HTERT RPE-1 (cell line): Measurements from ENCODE around the gene BAD.

ENCODE experiments used
- in situ Hi-C: fragments of 300-500 bp; cut with MboI; formaldehyde crosslinking; loops from 4 replicates; pipeline ENCODE4 v1.14.3; 2020; ENCODE audit warnings: low sequenced_read_pairs

The BAD gene

DNA sequence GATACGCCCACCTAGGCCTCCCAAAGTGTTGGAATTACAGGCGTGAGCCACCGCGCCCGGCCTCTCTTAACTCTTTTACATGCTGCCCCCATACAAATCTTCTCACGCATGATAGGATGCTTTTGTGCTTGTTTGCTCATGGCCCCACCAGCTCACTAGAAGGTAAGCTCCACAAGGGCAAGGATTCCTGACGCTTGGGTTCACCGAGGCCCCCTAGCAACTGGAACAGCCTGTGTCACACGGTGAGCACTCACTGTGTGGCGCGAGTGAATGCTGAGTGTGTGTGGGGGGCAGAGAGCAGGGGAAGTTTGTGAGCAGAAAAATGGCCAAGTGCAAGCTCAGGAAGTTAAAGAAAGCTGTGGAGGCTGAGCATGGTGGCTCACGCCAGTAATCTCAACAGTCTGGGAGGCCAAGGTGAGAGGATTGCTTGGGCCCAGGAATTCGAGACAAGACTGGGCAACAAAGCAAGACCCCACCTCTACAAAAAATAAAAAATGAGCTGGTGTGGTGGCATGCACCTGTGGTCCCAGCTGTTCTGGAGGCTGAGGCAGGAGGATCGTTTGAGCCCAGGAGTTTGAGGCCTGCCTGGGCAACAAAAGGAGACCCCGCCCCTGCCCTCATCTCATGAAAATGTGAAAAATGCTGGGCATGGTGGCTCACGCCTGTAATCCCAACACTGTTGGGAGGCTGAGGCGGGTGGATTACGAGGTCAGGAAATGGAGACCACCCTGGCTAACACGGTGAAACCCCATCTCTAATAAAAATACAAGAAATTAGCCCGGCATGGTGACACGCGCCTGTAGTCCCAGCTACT lies 2.3 kb downstream of the BAD start:
- in situ Hi-C loops = no loop called here

DNA sequence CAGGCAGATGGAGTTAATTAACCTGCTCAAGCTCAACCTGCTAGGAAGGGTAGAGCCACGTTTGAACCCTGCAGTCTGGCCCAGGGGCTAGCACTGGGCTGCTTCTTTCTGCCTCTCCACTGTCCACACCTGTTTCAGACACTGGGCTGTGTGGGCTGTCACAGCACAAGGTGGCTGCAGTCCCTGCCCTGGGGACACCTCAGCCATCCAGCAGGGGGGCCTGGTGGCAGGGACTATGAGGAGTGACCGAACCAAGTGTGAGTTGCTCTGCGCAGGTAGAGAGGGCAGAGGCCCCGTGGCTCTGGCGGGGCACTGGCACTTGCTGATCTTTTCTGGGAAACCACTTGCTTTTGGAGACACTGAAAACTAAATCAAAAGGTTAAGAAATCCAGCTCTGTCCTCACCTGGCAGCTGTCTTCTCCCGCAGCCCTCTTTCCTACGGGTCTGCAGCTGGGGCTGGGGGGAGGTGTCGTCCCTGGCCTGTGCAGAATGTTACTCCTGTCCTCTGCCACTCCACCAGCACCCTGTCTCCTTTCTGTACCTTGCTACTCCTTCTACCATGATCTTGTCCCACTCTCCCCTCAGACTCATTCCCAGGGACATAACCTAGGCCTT lies 5.8 kb downstream of the BAD start:
- in situ Hi-C loops = no loop called here

DNA sequence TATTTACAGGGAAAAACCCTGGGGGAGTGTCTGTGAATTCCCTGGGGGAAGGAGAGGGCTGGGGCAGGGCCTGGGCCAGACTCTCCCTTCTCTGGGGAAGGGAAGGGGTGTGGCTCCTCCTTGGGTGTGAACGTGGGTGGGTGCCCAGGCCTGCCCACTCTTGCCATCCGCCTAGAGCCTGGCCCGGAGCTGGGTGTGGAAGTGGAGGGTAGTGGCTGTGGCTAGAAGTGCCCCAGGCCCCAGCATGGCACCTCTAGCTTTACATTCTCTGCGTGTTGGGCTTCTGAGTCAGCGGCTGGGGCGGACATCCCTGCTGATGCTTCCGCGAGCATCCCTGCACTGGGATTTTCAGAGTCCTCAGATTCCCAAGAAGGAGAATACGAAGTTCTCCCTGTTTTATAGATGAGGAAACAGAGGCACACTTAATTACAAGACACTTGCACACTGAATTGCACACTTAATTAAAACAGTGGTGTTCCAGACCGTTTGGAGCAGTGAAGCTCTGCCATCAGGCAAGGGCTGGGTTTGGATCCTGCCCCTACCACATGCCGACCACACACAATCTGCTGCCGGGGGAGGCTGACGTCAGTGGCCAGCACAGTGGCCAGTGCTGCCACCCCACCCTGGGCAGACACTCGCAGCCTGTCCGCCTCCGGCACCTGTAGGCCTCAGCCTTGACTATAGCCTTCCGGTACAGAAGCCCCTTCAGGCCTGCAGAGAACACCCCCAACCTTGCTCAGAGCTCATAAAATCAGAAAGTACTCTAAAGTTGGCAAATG lies 7.6 kb downstream of the BAD start:
- in situ Hi-C loops = no loop called here

DNA sequence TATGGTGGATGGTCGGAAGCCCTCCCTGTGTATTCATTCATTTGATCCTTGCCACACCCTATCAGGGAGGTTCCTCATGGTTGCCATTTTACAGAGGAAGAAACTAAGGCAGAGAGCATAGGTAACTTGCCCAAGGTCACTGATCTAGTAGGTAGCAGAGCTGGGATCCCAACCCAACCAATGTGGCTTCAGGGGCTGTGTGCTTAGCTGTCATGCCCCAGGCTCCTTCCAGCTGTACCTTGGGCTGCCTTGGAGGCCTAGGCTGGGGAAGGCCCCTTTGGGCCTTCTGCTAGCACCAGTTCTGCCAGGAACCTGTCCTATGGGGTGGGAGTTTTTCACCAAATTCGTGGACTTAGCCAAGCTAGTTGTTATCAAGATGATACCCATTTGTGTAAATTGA lies 8.6 kb downstream of the BAD start:
- in situ Hi-C loops = no loop called here

DNA sequence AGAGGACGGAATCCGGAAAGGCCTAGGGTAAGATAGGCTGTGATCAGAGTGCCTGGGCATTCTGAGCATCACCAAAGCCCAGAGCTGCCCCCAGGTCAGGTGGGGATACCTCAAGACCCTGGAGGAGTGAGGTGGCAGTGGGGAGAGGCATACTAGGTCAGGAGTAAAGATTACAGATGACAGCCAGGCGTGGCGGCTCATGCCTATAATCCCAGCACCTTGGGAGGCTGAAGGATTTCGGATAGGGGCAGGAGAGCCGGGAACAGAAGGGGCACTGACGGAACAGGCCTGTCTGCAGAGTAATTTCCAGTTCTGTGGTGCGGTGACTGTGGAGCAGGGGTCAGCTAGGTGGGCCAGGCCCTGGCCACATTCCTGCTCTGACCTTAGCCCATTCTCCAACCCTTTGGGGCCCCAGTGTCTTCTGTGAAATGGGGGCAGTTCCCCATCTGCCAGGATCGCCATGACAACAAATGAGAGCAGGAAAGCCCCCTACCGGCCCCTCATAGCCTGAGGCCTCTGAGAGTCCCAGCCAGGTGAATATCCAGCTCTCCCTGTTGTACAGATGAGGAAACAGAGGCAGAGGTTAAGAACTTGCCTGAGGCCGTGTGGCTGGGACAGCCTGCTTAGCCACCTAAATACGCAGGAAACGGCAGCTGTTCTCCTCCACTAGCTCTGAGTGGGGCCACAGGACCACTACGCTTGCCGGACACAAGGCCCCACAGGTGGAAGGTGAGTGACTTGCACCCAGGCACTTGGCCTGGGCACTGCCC lies 9.2 kb downstream of the BAD start:
- in situ Hi-C loops = no loop called here

DNA sequence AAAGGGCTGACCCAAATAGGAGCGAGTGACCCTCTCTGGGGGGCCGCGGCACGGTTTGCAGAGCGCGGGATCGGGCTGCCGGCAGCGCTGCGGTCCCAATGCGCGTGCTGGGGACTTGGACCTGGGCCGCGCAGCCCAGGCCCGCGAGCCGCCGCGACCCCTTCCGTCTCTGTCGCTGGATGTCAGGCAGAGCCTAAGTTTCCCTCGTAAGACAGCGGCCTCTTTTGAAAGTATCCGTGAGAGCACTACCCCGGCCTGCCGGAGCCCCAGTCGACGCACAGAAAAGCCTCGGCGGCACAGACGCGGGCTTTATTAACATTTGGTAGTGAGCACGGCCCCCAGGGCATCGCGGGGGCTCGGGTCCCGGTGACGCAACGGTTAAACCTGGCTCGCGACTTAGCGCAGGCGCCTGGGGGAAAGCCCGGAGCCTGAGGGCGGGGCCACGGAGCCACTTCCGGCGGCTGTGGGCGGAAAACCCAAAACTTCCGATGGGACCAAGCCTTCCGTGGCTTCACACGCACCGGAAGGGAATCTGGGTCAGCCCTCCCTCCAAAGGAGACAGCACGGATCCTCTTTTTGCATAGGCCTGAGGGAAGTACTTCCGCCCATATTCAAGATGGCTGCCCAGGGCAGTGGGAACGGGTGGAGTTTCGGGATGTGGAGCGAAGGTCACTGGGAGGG lies 14.8 kb downstream of the BAD start:
- in situ Hi-C loops = no loop called here

DNA sequence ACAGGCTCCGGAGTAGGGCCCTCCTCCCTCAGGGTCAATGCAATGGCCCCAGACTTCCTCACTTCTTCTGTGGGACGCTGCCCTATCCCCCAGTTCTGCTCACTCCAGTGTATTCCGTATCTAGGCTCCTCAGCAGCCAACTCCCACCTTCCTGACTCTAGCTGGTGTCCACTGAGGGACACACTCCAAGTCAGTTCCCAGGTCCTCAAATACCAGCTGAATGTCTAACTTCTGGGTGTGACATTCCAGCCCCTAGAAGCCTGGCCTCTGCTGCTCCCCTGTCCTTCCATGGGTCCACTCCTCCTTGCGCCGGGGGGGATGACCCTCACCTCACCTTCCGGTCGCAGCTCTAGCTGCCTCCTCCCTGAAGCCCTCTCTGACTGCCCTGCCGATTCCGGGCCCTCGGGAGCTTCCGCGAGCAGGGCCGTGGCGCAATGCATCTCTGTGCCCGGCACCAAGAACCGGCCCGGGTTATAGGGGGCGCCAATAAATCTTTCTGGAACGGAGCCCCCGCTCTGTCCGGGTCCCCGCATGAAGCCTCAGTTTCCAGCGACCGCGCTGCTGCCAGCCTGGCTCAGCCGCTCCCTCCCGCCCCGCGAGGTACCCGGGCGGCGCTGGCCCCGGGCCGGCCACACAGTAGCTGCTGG lies 15.4 kb downstream of the BAD start:
- in situ Hi-C loops = no loop called here

DNA sequence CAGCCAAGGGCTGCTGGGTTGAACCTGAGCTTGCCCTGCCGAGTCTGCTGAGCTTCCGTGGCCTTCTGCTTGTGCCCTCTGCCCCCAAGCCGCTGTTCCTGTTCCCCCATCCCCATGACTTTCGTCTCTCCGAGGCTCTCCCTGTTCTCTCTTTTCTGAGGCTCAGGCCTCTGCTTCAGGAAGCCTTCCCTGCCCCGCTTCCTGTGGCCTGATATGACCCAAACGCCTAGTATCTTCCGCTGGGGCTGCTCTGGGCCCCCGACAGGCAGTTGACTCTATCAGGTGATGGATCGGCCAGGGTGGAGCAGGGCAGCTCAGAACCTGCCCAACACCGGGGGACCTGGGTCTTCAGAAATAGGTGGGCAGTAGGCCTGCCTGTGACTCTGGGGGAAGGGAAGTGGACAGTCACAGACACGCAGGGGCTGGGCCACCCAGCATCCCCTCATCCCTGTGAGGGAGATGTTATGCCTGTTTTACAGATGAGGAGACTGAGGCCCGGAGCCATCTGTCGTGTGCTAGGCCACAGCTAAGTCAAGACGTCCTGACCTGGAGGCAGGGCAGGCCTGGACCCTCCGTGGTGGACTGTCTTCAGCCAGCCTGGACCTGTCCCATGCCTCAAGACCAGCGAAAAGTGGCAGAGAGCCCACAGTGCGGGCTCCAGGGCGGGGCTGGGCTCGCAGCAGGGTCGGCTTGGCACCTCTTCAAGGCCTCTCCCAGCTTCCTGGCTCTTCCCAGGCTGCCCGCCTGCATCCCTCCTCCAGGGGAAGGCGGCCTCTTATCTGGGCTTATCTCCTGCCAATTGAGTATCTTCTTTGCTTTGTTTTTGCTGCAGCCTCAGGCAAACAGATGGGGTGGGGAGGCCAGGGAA lies 16.2 kb downstream of the BAD start:
- in situ Hi-C loops = no loop called here

DNA sequence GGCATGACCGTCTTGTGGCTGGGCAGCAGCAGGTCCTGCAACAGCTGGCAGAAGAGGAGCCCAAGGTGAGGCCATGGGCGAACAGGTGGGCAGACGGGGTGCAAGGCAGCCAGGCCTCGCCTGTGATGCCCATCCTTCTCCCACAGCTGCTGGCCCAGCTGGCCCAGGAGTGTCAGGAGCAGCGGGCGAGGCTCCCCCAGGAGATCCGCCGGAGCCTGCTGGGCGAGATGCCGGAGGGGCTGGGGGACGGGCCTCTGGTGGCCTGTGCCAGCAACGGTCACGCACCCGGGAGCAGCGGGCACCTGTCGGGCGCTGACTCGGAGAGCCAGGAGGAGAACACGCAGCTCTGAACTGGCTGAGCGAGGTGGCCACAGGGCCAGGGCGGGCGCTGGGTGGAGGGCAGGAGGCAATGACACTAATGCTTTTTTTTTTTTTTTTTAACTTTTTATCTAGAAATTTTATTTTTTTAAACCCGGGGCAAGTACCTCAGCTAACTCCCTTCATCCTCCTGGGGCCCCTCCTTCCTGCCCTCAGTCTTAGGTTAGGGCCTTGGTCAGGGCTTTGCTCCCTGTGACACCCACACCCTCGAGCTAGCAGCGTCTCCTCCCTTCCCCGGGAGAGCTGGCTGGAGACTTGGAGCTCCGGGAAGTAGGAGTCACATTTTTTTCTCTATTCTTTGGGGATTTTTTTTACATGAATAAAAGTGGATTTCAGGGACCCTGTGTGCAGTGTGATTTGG lies 17.1 kb downstream of the BAD start:
- in situ Hi-C loops = no loop called here

DNA sequence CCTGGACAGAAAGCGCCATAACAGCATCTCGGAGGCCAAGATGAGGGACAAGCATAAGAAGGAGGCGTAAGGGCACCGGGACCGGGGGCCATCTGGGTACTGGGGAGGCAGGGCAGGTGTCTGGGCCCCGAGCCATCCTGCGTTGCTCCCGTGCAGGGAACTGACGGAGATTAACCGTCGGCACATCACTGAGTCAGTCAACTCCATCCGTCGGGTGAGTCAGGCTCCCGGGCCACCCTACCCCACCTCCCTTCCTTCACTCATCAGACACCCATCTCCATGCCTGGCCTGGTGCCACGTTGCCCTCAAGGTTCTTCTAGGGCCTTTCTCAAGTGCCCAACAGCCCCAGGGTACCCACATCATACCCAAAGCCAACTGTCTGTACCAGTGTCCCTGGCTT lies 18.1 kb downstream of the BAD start:
- in situ Hi-C loops = no loop called here

DNA sequence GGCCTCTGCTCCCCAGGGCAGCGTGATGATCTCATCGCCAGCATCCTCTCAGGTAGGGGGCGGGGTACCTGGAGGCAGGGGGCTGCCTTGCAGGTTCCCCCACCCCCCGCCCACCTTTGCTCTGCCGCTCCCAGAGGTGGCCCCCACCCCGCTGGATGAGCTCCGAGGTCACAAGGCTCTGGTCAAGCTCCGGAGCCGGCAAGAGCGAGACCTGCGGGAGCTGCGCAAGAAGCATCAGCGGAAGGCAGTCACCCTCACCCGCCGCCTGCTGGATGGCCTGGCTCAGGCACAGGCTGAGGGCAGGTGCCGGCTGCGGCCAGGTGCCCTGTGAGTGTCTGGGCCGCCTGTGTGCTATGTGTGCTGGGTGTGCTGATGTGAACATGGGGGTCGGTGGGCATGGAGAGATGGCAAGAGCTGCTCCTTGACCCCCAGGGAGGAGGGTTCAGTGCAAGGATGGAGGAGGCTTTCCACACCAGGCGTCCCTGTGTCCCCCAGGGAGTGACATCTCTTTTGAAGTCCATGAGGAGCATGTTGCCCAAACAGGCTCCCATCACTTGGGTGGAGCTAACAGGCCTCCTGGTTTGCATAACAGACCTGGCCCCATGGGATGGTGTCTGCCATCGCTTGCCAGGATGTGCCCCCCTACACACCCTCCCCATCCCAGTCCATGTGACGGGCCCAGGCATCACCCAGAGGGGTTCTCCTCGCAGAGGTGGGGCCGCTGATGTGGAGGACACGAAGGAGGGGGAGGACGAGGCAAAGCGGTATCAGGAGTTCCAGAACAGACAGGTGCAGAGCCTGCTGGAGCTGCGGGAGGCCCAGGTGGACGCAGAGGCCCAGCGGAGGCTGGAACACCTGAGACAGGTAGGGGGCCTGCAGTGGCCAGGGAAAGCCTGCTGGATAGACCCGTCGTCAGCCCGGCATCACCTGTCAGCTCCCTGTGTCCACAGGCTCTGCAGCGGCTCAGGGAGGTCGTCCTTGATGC lies 19.0 kb downstream of the BAD start:
- in situ Hi-C loops = no loop called here

DNA sequence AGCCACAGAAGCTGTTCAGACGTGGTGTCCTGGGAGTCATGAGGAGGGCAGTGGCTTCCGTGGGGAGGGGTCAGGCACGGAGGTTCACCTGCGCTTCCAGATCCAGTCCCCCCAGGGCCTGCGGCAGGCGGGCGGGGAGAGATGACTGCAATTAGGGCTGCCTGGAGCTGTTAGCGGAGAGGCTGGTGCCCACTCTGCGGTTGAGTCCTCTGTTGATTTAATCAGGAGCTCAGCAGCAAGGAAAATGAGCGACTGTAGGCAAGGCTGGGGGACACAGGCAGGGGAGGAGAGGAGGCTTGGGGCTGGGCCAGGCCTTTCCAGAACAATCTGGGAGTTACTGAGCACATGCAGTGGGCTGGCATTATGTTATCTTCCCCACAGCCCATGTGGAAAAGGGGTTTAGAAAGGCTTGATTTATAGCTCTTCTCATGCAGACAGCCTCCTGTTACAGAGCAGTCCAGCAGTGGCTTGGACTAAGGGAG lies 20.1 kb downstream of the BAD start:
- in situ Hi-C loops = no loop called here

DNA sequence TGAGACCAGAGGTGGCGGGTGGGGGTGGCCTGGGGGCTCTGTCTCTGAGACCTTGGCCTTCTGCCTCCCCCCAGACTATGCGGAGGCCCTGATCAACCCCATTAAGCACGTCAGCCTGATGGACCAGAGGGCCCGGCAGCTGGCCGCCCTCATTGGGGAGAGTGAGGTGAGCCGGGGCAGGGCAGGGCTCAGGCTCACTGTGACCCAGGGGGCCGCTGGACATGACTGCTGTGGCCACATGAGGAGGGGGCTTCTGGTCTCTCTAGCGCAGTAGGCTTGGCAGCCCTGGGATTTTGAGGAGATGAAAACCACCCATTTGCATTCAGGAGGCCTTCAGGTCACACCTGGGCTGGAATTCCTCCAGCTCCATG lies 20.5 kb downstream of the BAD start:
- in situ Hi-C loops = no loop called here

DNA sequence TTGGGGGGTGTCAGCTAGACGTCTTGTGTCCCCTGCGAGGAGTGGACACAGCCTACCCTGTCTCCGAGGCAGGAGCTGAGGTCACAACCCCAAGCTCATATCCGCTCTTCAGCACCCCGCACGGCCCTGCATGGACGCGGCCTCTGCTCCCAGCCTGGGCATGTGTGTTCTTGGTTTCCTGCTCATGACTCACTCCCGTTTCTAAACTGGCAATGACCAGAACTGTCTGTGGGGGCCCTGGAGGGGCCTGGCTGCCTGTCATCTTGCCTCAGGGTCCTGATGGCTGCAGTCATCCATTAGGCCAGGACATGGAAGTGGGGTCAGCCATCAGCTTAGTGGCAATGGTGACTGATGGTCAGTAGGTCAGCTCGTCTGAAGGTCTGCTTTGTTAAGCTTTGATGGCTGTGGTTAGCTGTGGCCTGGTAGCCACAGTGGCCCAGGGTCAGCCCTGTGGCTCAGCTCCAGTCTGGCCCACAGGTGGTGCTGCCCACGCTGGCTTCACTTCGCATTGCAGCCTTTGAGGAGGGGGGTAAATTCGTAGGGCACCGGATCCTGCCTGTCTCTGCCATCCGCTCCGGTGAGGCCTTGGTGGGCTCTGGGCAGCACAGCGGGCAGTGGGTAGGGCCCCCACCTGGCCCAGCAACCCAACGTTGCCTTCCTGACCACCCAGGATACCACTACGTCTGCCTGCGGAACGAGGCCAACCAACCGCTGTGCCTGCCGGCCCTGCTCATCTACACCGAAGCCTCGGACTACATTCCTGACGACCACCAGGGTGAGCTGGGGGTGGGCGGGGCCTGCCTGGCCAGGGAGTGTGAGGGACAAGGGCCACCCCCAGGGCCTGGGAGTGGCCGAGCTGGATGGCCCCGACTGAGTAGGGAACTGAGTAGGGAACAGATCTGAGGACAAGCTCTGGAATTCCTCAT lies 21.2 kb downstream of the BAD start:
- in situ Hi-C loops = no loop called here

DNA sequence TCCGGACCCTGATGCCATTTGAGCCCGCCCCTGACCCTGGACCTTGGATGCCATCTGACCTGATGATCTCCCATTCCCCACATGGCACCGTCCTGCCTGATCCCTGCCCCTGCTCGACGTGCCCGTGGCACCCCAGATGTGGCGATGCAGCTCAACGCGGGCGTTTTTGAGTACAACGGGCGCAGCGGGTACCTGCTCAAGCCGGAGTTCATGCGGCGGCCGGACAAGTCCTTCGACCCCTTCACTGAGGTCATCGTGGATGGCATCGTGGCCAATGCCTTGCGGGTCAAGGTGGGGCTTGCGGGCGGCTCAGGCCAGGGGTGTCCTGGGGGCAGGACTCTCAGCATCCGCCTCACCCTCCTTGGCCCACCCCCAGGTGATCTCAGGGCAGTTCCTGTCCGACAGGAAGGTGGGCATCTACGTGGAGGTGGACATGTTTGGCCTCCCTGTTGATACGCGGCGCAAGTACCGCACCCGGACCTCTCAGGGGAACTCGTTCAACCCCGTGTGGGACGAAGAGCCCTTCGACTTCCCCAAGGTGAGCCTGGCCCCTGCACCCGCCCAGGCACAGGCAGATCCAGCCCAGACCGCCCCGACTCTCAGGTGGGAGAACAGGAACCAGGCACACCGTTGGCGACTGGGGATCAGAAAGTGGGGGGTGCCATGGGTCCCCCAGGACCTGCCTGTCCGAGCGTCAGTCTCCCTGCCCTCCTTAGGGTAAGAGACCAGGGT lies 22.0 kb downstream of the BAD start:
- in situ Hi-C loops = no loop called here
